Measurements from ENCODE around the gene DUSP18. TPM values are rescaled to one million over a fixed set of nuclear protein-coding genes. Genes with fewer than 3 reads are reported as not detected.
A peak's percentile ranks its signal among the peaks of the same experiment; 100 is the strongest.

Gene DUSP18
- total RNA-seq, 4 donors from 2014 or later = 5.8 to 50.8 (median 40.2) TPM

GRCh38 chr22:30702856-30703255, 35.2 kb upstream of the DUSP18 start:
- H3K4me3 ChIP-seq = no peak overlapping the region
- no peaks in the 10 kb centered on the region for H3K36me3 ChIP-seq
- no peaks in the 10 kb centered on the region for H3K27me3 ChIP-seq
- H3K4me1 ChIP-seq = no peaks in the 10 kb centered on the region
- H3K27ac ChIP-seq = no peak overlapping the region
- DNase-seq = no peak
- H3K9me3 ChIP-seq = no peaks in the 10 kb centered on the region
- TF ChIP-seq CTCF (IDR thresholded peaks at IDR 0.05) (no peak), POLR2A (IDR thresholded peaks at IDR 0.05) (no peak)

- H3K9me3 ChIP-seq = no peaks in the 10 kb centered on the region
- TF ChIP-seq POLR2A (IDR thresholded peaks at IDR 0.05) (no peak), CTCF (IDR thresholded peaks at IDR 0.05) (no peak)
- H3K36me3 ChIP-seq = no peaks in the 10 kb centered on the region
- H3K4me1 ChIP-seq = no peaks in the 10 kb centered on the region
- no peaks in the 10 kb centered on the region for H3K27me3 ChIP-seq
- H3K4me3 ChIP-seq = no peak overlapping the region
- no peak overlapping the region for H3K27ac ChIP-seq
- DNase-seq = no peak
Observed at GRCh38 chr22:30701872-30702271, 34.2 kb upstream of the DUSP18 start.

- Histone ChIP-seq H3K36me3 (no peaks in the 10 kb centered on the region), H3K4me1 (peaks cover 0 to 16% (median 2%) of the 10 kb centered on the region in 4 donors), H3K27me3 (no peaks in the 10 kb centered on the region), H3K4me3 (no peak overlapping the region), H3K9me3 (no peaks in the 10 kb centered on the region), H3K27ac (no peak overlapping the region)
- no peak for TF ChIP-seq CTCF (IDR thresholded peaks at IDR 0.05)
- no peak for DNase-seq
Observed at GRCh38 chr22:30697975-30698374, 30.3 kb upstream of the DUSP18 start.

- Histone ChIP-seq H3K36me3 (no peaks in the 10 kb centered on the region), H3K27me3 (no peaks in the 10 kb centered on the region), H3K4me1 (peaks cover 0 to 16% (median 2%) of the 10 kb centered on the region in 4 donors), H3K27ac (no peak overlapping the region), H3K4me3 (no peak overlapping the region), H3K9me3 (no peaks in the 10 kb centered on the region)
- TF ChIP-seq POLR2A (IDR thresholded peaks at IDR 0.05) = no peak
- no peak for DNase-seq
Observed at GRCh38 chr22:30695871-30696655, 28.4 kb upstream of the DUSP18 start.

GRCh38 chr22:30695351-30695851, 27.7 kb upstream of the DUSP18 start:
- no peaks in the 10 kb centered on the region for H3K27me3 ChIP-seq
- H3K4me1 ChIP-seq = peaks cover 0 to 16% (median 2%) of the 10 kb centered on the region in 4 donors
- TF ChIP-seq CTCF (IDR thresholded peaks at IDR 0.05) (no peak), POLR2A (IDR thresholded peaks at IDR 0.05) (no peak)
- no peak for DNase-seq
- H3K9me3 ChIP-seq = no peaks in the 10 kb centered on the region
- no peak overlapping the region for H3K27ac ChIP-seq
- no peaks in the 10 kb centered on the region for H3K36me3 ChIP-seq
- peak overlapping the region; percentile 47 to 71 (median 59) for H3K4me3 ChIP-seq

- Histone ChIP-seq H3K27me3 (no peaks in the 10 kb centered on the region), H3K27ac (peak within 1 kb of the TSS; percentile 44 to 74 (median 54)), H3K36me3 (no peaks in the 10 kb centered on the region), H3K9me3 (no peaks in the 10 kb centered on the region), H3K4me3 (peak within 1 kb of the TSS; percentile 47 to 82 (median 70)), H3K4me1 (peaks cover 0 to 16% (median 2%) of the 10 kb centered on the region in 4 donors)
- DNase-seq = peak in 2 of 3 donors; percentile 57 to 69
- TF ChIP-seq POLR2A (IDR thresholded peaks at IDR 0.05) (no peak), CTCF (IDR thresholded peaks at IDR 0.05) (peak in 2 of 6 experiments; percentile 7 to 39)
Observed at GRCh38 chr22:30694640-30695350, 27.1 kb upstream of the DUSP18 start, which contains the start of gene OSBP2. Gene OSBP2, plus strand, starts transcription at chr22:30694874. Its CDS starts 36 bp downstream, at chr22:30694910.
